Measurements from ENCODE around the gene ITGBL1.

DNA sequence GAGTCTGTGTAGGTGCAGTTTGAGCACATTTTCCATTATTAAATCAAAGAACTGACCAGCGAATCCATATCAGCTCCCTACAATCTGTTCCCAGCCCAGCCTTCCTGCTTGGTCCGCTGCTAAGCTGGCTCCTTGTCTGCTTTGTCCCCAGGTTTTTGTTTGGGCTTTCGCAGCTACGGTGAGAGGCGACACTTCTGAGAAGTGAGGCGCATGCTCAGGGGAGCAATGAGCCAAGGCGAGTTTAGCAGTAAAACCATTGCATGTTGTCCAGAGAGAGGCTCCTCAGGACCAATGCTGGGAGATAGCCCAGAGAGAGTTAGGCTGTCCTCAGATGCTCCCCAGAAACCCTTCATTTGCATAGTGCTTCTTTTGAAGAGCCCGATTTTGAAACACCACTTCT is 162.0 kb downstream of the ITGBL1 start:
- TF ChIP-seq EZH2phosphoT487 (IDR thresholded peaks at IDR 0.05; ENCODE audit: insufficient read depth, low read depth), result no peak
- TF ChIP-seq EZH2 (IDR thresholded peaks at IDR 0.05; ENCODE audit: insufficient read depth, poor library complexity, severe bottlenecking), result no peak
